ENCODE data around the gene OLFM4. TPM values are rescaled to one million over a fixed set of nuclear protein-coding genes. Genes with fewer than 3 reads are reported as not detected.

The OLFM4 gene
- total RNA-seq, 1 experiment from 2014 or later: 0.12 TPM

DNA sequence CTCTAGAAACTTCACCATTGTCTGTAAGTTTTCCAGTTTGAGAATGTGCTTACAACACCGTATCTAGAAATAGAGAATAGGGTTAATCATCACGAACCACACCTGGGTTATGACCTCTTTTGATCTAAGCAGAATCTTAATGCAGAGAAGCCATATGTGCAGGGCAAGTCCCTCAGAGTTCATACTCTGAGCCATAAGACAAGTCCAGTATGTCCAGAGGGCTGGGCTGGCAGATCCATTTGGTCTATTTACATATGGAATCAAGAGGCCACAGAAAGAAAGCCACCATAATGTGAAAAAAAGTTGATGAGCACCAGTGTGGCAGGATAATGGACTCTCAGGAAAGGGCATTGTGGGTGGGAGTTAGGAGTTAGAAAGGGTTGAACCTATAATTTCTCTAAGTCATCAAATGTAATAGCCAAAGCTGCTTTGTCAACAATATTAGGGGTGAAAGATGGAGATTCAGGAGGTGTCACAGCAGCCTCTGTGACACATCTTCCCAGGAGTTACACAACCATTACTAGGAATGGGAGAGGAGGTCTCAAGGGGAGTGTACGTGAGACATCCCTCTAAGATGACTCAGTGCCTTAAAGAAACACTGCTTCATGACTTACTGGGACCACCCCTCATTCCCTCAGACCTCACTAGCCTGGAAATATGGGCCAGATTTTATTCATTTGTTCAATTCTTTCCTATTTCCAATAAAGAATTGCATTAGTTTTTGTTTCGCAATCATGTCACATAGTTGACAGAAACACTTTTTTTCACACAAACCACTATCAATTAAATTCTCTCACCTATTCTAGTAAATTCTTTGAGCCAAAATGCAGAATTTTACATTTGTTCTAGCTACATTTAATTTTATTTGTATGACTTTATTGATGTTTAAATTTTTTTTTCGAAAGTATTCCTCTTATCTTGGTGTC is 30.4 kb upstream of the OLFM4 start:
- H3K9ac ChIP-seq (ENCODE audit: low read length): no peak overlapping the region
- no peak overlapping the region for H2AFZ ChIP-seq (ENCODE audit: low read depth, low read length, poor library complexity, severe bottlenecking)
- H3K79me2 ChIP-seq (ENCODE audit: insufficient read depth, low read length): no peaks in the 10 kb centered on the region
- H3K36me3 ChIP-seq (ENCODE audit: control insufficient read depth in 1 of 2, insufficient read depth in 2 of 2, low read length in 2 of 2): no peaks in the 10 kb centered on the region
- intact Hi-C loops (cut with micrococcal nuclease): no loop called here
- ChIA-PET POLR2A (no interaction called here), RAD21 (ENCODE audit: low non-redundant PET in 1 of 2, low total read pairs in 2 of 2, uncharacterized antibody in 2 of 2, unreplicated experiment in 2 of 2) (no interaction called here), CTCF (interaction anchor here (1.0 kb wide), 1 partner anchor 30 kb away, joined by 3 read pairs; no protein-coding TSS in a partner anchor)
- no peak for TF ChIP-seq POLR2AphosphoS5 (IDR thresholded peaks at IDR 0.05; ENCODE audit: low read depth, low read length)
- TF ChIP-seq SIN3A (IDR thresholded peaks at IDR 0.05; ENCODE audit: low read depth): no peak
- TF ChIP-seq SP1 (IDR thresholded peaks at IDR 0.05; ENCODE audit: low read depth): no peak
- TF ChIP-seq FOSL1 (IDR thresholded peaks at IDR 0.05; ENCODE audit: low read depth): no peak
- no peaks in the 10 kb centered on the region for H3K4me1 ChIP-seq (ENCODE audit: control insufficient read depth in 1 of 2, insufficient read depth in 2 of 2, low read length in 2 of 2)
- DNase-seq (ENCODE audit: low read depth, low spot score): no peak
- H3K9me2 ChIP-seq (ENCODE audit: insufficient read depth): no peaks in the 10 kb centered on the region
- ATAC-seq: no peak
- H3K4me3 ChIP-seq (replicated peaks in 1 of 2; ENCODE audit: low read depth in 1 of 2, low read length in 2 of 2): no peak overlapping the region
- H3K27ac ChIP-seq (ENCODE audit: low read depth, low read length): no peak overlapping the region
- no peaks in the 10 kb centered on the region for H4K20me1 ChIP-seq (ENCODE audit: insufficient read depth)
- no peak overlapping the region for H3K4me2 ChIP-seq (ENCODE audit: low read length)
- peaks cover 12% of the 10 kb centered on the region; the same call in 1 of the 2 replicates for H3K27me3 ChIP-seq (ENCODE audit: insufficient read depth, low read length)
- BruUV-seq (replicated peaks): no TSS peak
- H3K9me3 ChIP-seq (ENCODE audit: control insufficient read depth in 1 of 2, insufficient read depth in 1 of 2, low read depth in 1 of 2, low read length in 2 of 2): no peaks in the 10 kb centered on the region

DNA sequence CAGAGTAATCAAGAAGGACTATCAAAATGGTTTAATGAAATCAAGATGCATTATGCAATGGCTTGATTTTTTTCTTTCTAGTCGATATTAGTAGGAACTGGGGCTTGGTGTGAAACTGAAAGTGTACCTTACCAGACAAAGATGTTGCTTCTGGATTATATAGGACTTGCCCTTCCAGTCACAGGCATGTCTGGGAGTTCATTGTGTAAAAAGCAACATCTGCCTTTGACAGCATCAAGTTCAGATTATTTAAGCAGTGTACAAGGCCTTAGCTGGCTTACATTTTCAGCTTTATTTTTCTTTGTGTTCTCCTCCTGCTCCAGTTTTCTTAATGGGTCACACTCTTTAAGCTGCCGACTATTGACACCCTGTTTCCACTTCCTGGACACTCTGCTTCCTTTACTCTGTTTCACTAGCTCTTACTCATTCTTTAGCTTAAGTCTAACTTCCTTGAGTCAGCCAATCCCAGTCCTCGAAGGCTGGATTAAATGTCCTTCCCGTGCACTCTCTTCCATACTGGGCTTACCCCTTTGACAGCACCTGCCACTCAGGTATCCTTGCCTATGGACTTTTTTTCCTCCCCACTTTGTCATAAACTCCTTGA is 29.4 kb upstream of the OLFM4 start:
- Histone ChIP-seq H3K79me2 (ENCODE audit: insufficient read depth, low read length) (no peaks in the 10 kb centered on the region), H3K36me3 (ENCODE audit: control insufficient read depth in 1 of 2, insufficient read depth in 2 of 2, low read length in 2 of 2) (no peaks in the 10 kb centered on the region), H3K9me2 (ENCODE audit: insufficient read depth) (no peaks in the 10 kb centered on the region), H3K4me2 (ENCODE audit: low read length) (no peak overlapping the region), H3K27ac (ENCODE audit: low read depth, low read length) (no peak overlapping the region), H4K20me1 (ENCODE audit: insufficient read depth) (no peaks in the 10 kb centered on the region), H3K4me3 (replicated peaks in 1 of 2; ENCODE audit: low read depth in 1 of 2, low read length in 2 of 2) (no peak overlapping the region), H3K4me1 (ENCODE audit: control insufficient read depth in 1 of 2, insufficient read depth in 2 of 2, low read length in 2 of 2) (no peaks in the 10 kb centered on the region), H3K9ac (ENCODE audit: low read length) (no peak overlapping the region), H2AFZ (ENCODE audit: low read depth, low read length, poor library complexity, severe bottlenecking) (no peak overlapping the region), H3K9me3 (ENCODE audit: control insufficient read depth in 1 of 2, insufficient read depth in 1 of 2, low read depth in 1 of 2, low read length in 2 of 2) (no peaks in the 10 kb centered on the region), H3K27me3 (ENCODE audit: insufficient read depth, low read length) (peaks cover 12% of the 10 kb centered on the region; the same call in 1 of the 2 replicates)
- ChIA-PET POLR2A (no interaction called here), CTCF (interaction anchor here (1.0 kb wide), 1 partner anchor 31 kb away, joined by 3 read pairs; no protein-coding TSS in a partner anchor), RAD21 (ENCODE audit: low non-redundant PET in 1 of 2, low total read pairs in 2 of 2, uncharacterized antibody in 2 of 2, unreplicated experiment in 2 of 2) (no interaction called here)
- intact Hi-C loops (cut with micrococcal nuclease): no loop called here
- ATAC-seq (no peak), DNase-seq (ENCODE audit: low read depth, low spot score) (no peak)
- no TSS peak for BruUV-seq (replicated peaks)
- TF ChIP-seq SRF (IDR thresholded peaks at IDR 0.05; ENCODE audit: low read depth) (no peak), YY1 (IDR thresholded peaks at IDR 0.05; ENCODE audit: extremely low read depth, insufficient replicate concordance, low read depth, low read length) (no peak), JUND (IDR thresholded peaks at IDR 0.05) (no peak), RAD21 (IDR thresholded peaks at IDR 0.05; ENCODE audit: low read depth) (no peak), ZFX (IDR thresholded peaks at IDR 0.05) (no peak), TCF7L2 (IDR thresholded peaks at IDR 0.05; ENCODE audit: borderline replicate concordance, extremely low read depth, insufficient read depth, insufficient read length) (no peak), CBX3 (IDR thresholded peaks at IDR 0.05; ENCODE audit: low read depth) (no peak), POLR2A (IDR thresholded peaks at IDR 0.05; ENCODE audit: borderline replicate concordance, extremely low read depth, insufficient read depth, insufficient read length) (no peak), ELF1 (IDR thresholded peaks at IDR 0.05; ENCODE audit: borderline replicate concordance, low read depth) (no peak), ZNF274 (IDR thresholded peaks at IDR 0.05; ENCODE audit: low read depth, low read length) (no peak)
- TF ChIP-seq, protein P1, sequence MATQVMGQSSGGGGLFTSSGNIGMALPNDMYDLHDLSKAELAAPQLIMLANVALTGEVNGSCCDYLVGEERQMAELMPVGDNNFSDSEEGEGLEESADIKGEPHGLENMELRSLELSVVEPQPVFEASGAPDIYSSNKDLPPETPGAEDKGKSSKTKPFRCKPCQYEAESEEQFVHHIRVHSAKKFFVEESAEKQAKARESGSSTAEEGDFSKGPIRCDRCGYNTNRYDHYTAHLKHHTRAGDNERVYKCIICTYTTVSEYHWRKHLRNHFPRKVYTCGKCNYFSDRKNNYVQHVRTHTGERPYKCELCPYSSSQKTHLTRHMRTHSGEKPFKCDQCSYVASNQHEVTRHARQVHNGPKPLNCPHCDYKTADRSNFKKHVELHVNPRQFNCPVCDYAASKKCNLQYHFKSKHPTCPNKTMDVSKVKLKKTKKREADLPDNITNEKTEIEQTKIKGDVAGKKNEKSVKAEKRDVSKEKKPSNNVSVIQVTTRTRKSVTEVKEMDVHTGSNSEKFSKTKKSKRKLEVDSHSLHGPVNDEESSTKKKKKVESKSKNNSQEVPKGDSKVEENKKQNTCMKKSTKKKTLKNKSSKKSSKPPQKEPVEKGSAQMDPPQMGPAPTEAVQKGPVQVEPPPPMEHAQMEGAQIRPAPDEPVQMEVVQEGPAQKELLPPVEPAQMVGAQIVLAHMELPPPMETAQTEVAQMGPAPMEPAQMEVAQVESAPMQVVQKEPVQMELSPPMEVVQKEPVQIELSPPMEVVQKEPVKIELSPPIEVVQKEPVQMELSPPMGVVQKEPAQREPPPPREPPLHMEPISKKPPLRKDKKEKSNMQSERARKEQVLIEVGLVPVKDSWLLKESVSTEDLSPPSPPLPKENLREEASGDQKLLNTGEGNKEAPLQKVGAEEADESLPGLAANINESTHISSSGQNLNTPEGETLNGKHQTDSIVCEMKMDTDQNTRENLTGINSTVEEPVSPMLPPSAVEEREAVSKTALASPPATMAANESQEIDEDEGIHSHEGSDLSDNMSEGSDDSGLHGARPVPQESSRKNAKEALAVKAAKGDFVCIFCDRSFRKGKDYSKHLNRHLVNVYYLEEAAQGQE (IDR thresholded peaks at IDR 0.05; ENCODE audit: low read depth): no peak
- TF ChIP-seq, protein P2, sequence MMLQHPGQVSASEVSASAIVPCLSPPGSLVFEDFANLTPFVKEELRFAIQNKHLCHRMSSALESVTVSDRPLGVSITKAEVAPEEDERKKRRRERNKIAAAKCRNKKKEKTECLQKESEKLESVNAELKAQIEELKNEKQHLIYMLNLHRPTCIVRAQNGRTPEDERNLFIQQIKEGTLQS (IDR thresholded peaks at IDR 0.05): no peak

Measured in HCT116 (cell line).